Measurements from ENCODE around the gene NUMB. TPM values are rescaled to one million over a fixed set of nuclear protein-coding genes. Genes with fewer than 3 reads are reported as not detected.

The NUMB gene
- total RNA-seq, 1 donor from 2014 or later, result 32.1 TPM

GRCh38 chr14:73231981-73232851 is 226.1 kb downstream of the NUMB start:
- no peaks in the 10 kb centered on the region for H3K36me3 ChIP-seq
- DNase-seq, result no peak
- no peaks in the 10 kb centered on the region for H3K9me3 ChIP-seq (replicated peaks)
- intact Hi-C loops (cut with micrococcal nuclease), result no loop called here
- H3K27me3 ChIP-seq (ENCODE audit: low read depth), result peaks cover 42% of the 10 kb centered on the region
- TF ChIP-seq, protein P1, sequence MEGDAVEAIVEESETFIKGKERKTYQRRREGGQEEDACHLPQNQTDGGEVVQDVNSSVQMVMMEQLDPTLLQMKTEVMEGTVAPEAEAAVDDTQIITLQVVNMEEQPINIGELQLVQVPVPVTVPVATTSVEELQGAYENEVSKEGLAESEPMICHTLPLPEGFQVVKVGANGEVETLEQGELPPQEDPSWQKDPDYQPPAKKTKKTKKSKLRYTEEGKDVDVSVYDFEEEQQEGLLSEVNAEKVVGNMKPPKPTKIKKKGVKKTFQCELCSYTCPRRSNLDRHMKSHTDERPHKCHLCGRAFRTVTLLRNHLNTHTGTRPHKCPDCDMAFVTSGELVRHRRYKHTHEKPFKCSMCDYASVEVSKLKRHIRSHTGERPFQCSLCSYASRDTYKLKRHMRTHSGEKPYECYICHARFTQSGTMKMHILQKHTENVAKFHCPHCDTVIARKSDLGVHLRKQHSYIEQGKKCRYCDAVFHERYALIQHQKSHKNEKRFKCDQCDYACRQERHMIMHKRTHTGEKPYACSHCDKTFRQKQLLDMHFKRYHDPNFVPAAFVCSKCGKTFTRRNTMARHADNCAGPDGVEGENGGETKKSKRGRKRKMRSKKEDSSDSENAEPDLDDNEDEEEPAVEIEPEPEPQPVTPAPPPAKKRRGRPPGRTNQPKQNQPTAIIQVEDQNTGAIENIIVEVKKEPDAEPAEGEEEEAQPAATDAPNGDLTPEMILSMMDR (IDR thresholded peaks at IDR 0.05; ENCODE audit: borderline replicate concordance), result no peak
- peaks cover 34% of the 10 kb centered on the region for H3K4me1 ChIP-seq
- H3K27ac ChIP-seq (replicated peaks), result no peak overlapping the region
- no peak overlapping the region for H3K4me3 ChIP-seq

DNA sequence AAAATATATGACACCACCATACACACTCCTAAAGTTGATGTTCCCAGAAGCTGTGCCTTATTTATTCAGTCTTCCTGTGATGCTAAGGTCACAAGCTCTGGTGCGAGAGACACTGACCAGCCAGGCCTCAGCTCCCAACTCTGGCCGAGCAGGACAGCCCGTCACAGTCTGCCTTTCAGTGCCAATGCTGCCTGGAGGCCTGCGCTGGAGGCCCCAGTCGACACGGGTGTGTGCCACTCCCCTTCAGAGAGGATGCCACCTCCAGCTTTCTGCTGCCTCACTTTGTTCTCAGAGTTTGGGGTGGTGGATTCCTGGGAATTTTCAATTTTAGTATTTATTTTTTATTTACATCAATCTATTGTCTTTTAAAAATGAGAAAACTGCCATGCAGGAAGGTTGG is 228.3 kb downstream of the NUMB start:
- Histone ChIP-seq H3K27me3 (ENCODE audit: low read depth) (peaks cover 20% of the 10 kb centered on the region), H3K9me3 (replicated peaks) (no peaks in the 10 kb centered on the region), H3K4me3 (no peak overlapping the region), H3K27ac (replicated peaks) (no peak overlapping the region), H3K4me1 (peaks cover 24% of the 10 kb centered on the region), H3K36me3 (no peaks in the 10 kb centered on the region)
- TF ChIP-seq, protein P1 (IDR thresholded peaks at IDR 0.05; ENCODE audit: borderline replicate concordance), result no peak
- intact Hi-C loops (cut with micrococcal nuclease), result no loop called here
- no peak for DNase-seq

- TF ChIP-seq, protein P1 (IDR thresholded peaks at IDR 0.05; ENCODE audit: borderline replicate concordance), result no peak
- H3K4me3 ChIP-seq, result no peak overlapping the region
- DNase-seq, result peak; percentile 51
- peaks cover 2% of the 10 kb centered on the region for H3K27me3 ChIP-seq (ENCODE audit: low read depth)
- H3K36me3 ChIP-seq, result no peaks in the 10 kb centered on the region
- no peaks in the 10 kb centered on the region for H3K9me3 ChIP-seq (replicated peaks)
- peak overlapping the region; percentile 54 for H3K27ac ChIP-seq (replicated peaks)
- intact Hi-C loops (cut with micrococcal nuclease), result no loop called here
- peaks cover 24% of the 10 kb centered on the region for H3K4me1 ChIP-seq
Observed at GRCh38 chr14:73227812-73228781, 230.2 kb downstream of the NUMB start.

DNA sequence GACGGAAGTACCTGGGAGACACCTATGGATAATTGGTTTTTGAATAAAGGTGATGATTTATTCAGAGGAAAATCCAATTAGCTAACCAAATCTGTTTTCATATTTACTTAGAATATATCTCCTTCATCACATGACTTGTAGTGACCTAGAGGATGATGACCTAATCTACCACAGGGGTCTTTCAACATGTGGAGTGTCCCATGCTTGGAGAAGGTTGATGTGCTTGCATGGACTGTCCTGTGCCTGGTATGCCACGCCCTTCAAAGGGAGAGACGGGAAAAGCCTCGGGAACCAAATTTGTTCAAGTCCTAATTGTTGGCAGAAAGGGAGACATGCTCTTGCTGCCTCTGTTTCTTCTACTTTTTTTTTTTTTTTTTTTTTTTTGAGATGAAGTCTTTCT is 232.8 kb downstream of the NUMB start:
- Histone ChIP-seq H3K4me3 (no peak overlapping the region), H3K27ac (replicated peaks) (no peak overlapping the region), H3K9me3 (replicated peaks) (no peaks in the 10 kb centered on the region), H3K4me1 (peaks cover 20% of the 10 kb centered on the region), H3K36me3 (peaks cover 11% of the 10 kb centered on the region), H3K27me3 (ENCODE audit: low read depth) (no peaks in the 10 kb centered on the region)
- TF ChIP-seq, protein P1 (IDR thresholded peaks at IDR 0.05; ENCODE audit: borderline replicate concordance), result no peak
- no peak for DNase-seq
- intact Hi-C loops (cut with micrococcal nuclease), result no loop called here

Other genes with a start within 250 kb of the NUMB start
- 1.2 TPM for gene PAPLN, start 221.0 kb downstream of the NUMB start, total RNA-seq
- 8.1 TPM for gene RIOX1, start 32.4 kb upstream of the NUMB start, total RNA-seq
- gene ACOT1, start 78.6 kb upstream of the NUMB start, total RNA-seq, result 20.3 TPM
- gene HEATR4, start 100.4 kb upstream of the NUMB start, total RNA-seq, result 0.38 TPM
- 191 TPM for gene ACOT2, start 110.7 kb upstream of the NUMB start, total RNA-seq
- 0.77 TPM for gene ACOT4, start 133.3 kb upstream of the NUMB start, total RNA-seq
- gene ACOT6, start 154.0 kb upstream of the NUMB start, total RNA-seq, result not detected
- gene DNAL1, start 186.4 kb upstream of the NUMB start, total RNA-seq, result 15.2 TPM

All from left ventricle myocardium inferior (tissue), 1 donor.